Right lobe of liver (tissue), 4 donors: ENCODE results near the gene DDI2.

Source experiments
- CTCF ChIP-seq, 4 donors: fragments of 200-600 bp in 3 of 4; fragments of 450-650 bp in 1 of 4; IDR thresholded peaks; one replicate each; pipeline versions ENCODE4 v1.5.1 to v1.8.0; 2016 to 2022; ENCODE audit warnings: antibody characterized with exemption in 4 of 4, mild to moderate bottlenecking in 2 of 4
- POLR2A ChIP-seq: fragments of 450-650 bp; IDR thresholded peaks from one replicate; pipeline ENCODE4 v1.6.1; 2017; ENCODE audit warnings: antibody characterized with exemption, mild to moderate bottlenecking
- donor health status: DM: no; HTN: no; CAD: no.
- donor health status: DM: no; HTN: no; CAD: no.
- donor health status: DM: no; HTN: yes; CAD: no.

- no peak for TF ChIP-seq CTCF (IDR thresholded peaks at IDR 0.05)
- no peak for TF ChIP-seq POLR2A
Observed at GRCh38 chr1:15575549-15576150, 41.6 kb upstream of the DDI2 start.
